ENCODE results near the gene SULT1E1.
"Not testable (repeated sequence)": the region's sequence is repeated elsewhere in the genome, so short reads cannot be mapped to it uniquely, and the experiment has no call there.

SULT1E1 gene

GRCh38 chr4:69843301-69843700 lies 16.6 kb downstream of the SULT1E1 start:
- FAIRE-seq: no peak

GRCh38 chr4:69838977-69839376 lies 21.0 kb downstream of the SULT1E1 start:
- no peak for FAIRE-seq

DNA sequence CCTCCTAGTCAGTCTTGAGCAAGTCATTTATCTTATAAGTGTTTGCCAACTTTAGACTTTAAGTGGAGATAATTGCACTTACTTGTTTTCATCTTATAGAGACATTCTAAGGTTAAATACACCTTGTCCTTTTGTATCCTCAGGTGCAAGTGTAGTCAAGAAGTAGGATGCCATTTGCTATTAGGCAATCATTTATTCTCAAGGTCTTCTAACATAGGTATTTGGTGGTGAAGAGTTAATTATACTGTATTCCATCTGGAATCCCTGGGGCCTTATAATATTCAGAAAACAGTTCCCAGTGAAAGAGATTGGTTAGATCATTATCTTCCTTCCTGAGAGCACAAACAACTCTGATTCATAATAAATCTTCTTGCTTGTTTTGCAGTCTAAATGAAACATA lies 23.7 kb downstream of the SULT1E1 start:
- no peak for FAIRE-seq

DNA sequence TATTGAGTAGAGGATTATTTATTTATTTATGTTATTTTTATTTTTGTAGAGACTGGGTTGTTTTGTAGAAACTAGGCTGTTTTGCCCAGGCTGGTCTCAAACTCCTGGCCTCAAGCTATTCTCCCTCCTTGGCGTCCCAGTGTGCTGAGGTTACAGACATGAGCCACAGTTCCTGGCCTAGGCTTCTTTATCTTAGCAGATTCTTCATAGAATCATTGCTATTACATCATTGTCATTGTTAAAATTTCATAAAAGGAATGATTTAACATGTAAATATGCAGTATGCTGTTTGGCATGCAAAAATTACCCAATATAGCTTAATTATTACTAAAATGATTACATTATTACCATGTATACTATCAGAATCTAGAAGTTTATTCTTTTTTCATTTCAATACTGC lies 24.2 kb downstream of the SULT1E1 start:
- FAIRE-seq: no peak

DNA sequence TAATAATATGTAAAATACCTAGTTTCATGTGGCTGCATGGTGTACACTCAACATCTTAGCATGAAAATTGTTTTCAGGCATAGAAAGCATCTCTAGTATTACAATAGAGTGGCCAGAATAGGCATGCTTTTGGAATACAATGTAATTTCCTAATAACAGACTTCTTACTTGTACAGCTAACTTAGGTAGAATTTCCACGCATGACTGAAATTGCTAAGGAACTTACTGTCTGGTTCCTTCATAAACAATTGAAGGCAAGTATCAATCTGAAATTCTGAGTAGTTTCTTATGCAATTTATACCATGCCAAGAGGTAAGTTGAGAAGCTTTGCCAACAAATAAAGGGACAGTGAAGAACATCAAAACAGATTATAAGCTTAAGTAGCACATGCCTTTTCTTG lies 26.7 kb downstream of the SULT1E1 start:
- no peak for FAIRE-seq

DNA sequence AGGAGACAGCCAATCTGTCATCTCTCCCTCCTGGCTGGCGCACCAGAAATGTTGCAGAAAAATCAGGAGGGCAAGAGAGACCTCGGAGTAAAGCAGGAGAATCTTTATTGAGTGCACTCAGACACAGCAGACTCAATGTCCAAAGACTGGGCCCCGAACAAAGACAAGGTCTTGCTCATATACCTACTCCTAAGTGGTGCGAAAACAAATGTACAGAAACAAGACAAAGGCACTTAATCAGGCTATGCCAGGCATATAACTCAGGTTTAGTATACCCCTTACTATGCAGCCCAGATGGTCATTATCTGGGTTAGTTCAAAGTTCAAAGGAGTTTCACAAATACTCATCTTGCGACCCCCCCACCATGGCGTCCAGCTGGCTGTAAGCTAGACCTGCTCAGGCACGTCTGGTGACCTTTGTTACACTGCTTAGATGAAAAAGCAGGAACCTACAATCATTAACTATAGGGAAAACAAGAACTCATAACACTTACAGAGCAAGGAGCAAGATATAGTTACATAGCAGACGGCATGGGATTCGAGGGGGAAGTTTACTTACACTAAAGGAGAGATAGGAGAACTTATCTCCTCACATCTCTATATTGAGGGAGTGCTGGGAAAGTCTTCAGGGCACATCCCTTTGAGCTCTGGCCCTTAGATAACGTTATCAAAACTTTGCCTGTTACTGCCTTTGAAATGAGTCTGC lies 27.5 kb downstream of the SULT1E1 start:
- no peak for FAIRE-seq

DNA sequence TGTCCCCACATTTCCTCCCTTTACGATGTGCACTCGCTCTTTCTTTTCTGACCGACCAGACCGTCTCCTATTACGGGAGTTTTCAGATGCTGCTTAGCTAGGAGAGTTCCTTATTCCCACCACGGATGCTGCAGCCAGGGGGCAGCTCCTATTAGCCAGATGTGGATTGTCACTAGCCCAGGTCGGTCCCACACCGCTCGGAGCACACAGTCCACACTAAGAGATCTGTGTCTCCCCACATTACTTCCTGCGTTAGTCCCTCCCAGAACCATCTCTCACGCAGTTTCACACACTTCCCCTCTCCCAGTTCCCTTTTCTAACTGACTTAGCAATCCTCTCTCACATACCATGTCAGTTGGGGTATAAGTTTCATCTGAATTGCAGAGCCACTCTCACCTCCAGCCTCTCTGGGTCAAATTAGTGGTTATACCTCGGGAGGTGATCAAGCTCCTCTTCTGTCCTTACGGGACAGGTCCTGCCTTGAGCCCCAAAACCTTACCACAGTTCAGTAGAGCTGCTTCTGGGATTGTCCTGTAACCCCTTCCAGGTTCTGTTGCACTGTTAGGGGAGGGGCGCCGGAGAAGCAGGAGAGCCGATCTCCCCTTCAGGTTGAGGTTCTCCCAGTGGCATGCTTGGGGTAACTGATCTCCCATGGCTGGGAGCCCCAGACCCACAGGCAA lies 28.2 kb downstream of the SULT1E1 start:
- no peak for FAIRE-seq

DNA sequence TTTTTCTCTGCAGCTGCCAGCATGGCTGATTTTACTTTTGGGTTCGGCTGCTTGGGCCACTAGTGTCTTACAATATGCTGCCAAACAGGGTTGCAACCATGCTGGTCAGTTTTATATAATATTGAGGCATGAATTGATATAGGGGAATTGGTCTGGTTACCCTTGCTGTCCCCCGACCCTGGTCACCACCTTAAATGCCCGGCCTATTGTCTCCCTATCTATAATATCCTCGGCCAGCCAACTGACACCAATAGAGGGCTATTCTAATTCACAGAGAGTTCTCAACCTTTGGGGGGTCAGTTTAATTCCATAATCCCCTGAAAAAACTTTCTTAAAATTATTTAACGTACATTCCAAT lies 28.7 kb downstream of the SULT1E1 start:
- no peak for FAIRE-seq

DNA sequence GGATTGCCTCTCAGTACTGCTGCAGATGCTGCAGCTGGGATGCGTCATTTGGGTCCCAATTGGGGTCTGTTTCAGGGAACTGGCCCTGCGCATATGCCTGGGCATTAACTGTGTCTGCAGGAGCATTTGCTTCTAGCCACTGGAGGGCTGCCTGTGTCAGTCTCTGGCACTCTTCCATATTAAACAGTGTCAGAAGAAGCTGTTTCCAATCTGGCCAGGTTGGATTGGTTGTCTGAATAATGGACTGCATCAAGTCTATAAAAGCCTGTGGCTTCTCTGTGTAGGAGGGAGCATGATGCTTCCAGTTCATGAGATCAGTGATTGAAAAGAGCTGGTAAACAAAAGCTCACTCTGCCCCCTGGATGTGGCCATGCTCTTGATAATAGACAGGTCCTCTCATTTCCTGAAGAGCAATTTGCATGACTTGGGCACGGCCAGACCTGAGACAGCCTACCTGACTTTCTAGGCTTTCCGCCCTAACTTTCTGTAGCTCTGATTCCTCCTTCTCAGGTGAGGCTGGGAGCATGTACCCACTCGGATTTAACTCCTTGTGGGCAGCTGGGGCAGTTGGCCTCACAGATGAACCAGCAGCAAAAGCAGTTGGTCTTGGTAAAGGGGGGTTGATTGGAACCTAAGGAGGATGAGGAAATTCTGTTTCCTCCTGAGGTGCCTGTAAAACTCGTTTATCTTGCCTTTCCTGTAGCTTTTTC lies 29.2 kb downstream of the SULT1E1 start:
- FAIRE-seq: peak; percentile 91

- no peak for FAIRE-seq
Observed at GRCh38 chr4:69830192-69830559, 29.8 kb downstream of the SULT1E1 start.

- no peak for FAIRE-seq
Observed at GRCh38 chr4:69829678-69830077, 30.3 kb downstream of the SULT1E1 start.

GRCh38 chr4:69828828-69829227 lies 31.1 kb downstream of the SULT1E1 start:
- FAIRE-seq: no peak

DNA sequence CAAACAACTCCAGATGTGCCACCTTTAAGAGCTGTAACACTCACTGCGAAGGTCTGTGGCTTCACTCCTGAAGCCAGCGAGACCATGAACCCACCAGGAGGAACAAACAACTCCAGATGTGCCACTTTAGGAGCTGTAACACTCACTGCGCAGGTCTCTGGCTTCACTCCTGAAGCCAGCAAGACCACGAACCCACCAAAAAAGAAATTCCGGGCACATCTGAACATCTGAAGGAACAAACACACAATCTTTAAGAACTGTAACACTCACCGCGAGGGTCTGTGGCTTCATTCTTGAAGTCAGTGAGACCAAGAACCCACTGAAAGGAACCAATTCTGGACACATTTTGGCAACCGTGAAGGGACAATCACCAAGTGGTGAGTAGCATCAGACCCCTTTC lies 34.9 kb downstream of the SULT1E1 start:
- not testable (repeated sequence) for FAIRE-seq

DNA sequence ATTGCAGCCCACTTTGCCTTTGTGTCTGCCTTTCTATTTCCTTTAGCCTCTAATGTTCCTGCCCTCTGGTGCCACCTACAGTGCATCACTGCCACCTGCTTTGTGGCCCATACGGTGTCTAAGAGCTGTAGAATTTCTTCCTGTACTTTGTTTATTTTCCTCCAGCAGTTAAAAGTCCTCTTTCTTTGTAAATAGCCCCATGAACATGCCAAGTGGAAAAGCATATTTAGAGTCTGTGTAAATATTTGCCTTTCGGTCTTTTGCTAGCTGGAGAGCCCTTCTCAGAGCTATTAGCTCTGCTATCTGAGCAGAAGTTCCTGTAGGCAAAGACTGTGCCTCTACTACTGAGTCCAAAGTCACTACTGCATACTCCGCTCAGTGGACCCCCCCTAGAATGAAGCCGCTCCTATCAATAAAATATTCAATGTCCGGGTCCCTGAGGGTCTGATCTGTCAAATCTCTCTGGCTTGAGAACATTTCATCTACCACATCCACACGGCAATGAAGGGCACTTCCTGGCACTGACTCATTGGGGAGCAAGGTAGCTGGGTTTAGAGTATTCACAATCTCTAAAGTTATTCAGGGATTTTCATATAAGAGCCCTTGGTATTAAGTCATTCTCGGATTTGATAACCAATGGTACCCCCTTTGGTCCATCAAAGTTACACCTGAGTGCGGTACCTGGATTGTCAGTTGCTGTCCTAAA lies 36.3 kb downstream of the SULT1E1 start:
- FAIRE-seq: no peak

GRCh38 chr4:69823048-69823447 lies 36.9 kb downstream of the SULT1E1 start:
- no peak for FAIRE-seq

DNA sequence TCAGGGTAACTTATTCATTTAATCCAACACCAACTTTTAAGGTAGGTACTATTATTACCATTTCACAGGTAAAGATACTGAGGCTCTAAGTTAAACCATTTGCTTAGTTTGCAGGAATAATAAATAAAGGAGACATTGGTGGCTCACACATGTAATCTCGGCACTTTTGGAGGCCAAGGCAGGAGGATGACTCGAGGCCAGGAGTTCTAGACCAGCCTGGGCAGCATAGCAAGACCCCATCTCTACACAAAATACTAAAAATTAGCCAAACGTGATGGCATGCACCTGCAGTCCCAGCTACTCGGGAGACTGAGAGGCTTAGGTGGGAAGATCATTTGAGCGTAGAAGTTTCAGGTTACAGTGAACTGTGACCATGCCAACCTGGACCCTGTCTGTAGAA lies 37.7 kb downstream of the SULT1E1 start:
- FAIRE-seq: no peak

GRCh38 chr4:69818060-69818639 lies 41.8 kb downstream of the SULT1E1 start:
- FAIRE-seq: no peak

- no peak for FAIRE-seq
Observed at GRCh38 chr4:69816236-69816635, 43.7 kb downstream of the SULT1E1 start.

GRCh38 chr4:69813628-69814027 lies 46.3 kb downstream of the SULT1E1 start:
- FAIRE-seq: no peak

DNA sequence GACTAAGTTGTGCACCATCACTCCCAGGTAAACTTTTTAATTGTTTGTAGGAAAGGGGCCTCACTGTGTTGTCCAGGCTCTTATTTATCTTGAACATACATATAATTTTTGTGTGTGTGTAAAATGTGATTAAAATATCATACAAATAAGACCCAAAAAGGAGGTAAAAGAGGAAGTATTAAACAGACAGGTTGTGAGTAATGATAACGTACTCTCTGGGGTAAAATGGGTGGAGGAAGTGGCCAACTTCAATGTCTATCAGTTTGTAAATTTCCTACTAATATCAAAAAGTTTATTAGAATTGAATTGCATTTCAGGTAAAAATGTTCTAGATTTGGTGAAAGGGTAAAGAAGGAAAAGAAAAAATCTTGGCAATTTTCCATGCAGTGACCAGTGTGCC lies 48.8 kb downstream of the SULT1E1 start:
- no peak for FAIRE-seq

DNA sequence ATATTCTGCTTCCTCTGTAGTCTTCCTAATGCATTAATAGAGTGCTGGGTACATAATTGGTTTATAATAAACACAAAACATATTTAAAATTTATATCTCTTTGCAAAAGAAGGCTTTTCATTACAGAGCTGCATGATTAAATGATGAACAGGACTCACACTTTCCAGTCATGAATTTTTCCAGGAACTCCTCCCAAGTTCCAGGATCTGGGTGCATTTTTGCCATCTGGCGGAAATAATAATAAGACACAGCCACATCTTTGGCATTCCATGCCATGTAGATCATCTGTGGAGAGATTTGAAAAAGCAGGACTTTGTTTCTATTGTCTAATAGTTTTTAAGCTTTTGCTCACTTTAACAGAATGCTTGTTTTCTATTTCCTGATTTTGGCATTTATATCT lies 59.3 kb downstream of the SULT1E1 start:
- no peak for FAIRE-seq

GRCh38 chr4:69799337-69799736 lies 60.6 kb downstream of the SULT1E1 start:
- no peak for FAIRE-seq

DNA sequence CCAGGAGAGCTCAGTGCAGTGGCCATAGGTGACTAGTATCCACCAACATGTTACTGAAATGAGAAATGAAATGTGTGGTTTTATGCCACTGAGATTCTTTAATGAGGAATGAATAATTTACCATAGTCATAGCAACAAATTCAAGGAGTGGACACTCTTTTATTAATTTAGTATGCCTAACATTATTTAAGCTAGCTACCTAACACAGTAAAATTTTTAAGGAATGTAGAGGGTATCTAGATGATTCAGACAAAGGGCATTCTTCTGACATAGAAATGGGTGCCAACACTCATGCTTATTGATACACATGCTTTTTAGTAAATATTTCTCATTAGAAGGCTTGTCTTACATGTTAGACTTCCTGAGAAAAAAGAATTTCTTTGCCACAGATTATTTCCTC lies 66.2 kb downstream of the SULT1E1 start:
- no peak for FAIRE-seq

Data from islet of Langerhans (tissue), 1 donor.